GM13977 (cell line): ENCODE results near the gene KCP.

ENCODE experiments used
- DNase-seq: peaks from one replicate; pipeline ENCODE4 v3.0.0; 2012; ENCODE audit warnings: low spot score
- CTCF ChIP-seq: IDR thresholded peaks from 2 replicates; pipeline ENCODE4 v1.5.1; 2012; ENCODE audit warnings: mild to moderate bottlenecking, control low read depth; ENCODE audit not compliant: insufficient read depth; ENCODE audit errors: extremely low read depth, missing control alignments
- in situ Hi-C: fragments of 300-500 bp; cut with MboI; formaldehyde crosslinking; loops from one replicate; pipeline ENCODE4 v1.12.0; 2022; ENCODE audit warnings: low sequenced_read_pairs, low pct_unique_long_range_greater_than_20kb, mixed read lengths, inconsistent platforms; ENCODE audit not compliant: unreplicated experiment

Gene KCP

GRCh38 chr7:128835231-128835751 is 75.2 kb downstream of the KCP start:
- in situ Hi-C loops = no loop called here
- no peak for TF ChIP-seq CTCF
- DNase-seq = no peak

GRCh38 chr7:128833946-128834325 is 76.6 kb downstream of the KCP start:
- no peak for TF ChIP-seq CTCF
- DNase-seq = no peak
- in situ Hi-C loops = no loop called here

- no peak for TF ChIP-seq CTCF
- in situ Hi-C loops = no loop called here
- DNase-seq = no peak
Measured at GRCh38 chr7:128833148-128833945, 77.2 kb downstream of the KCP start.

- in situ Hi-C loops = no loop called here
- TF ChIP-seq CTCF = no peak
- DNase-seq = no peak
Measured at GRCh38 chr7:128832880-128833147, 77.7 kb downstream of the KCP start.

- in situ Hi-C loops = no loop called here
Measured at GRCh38 chr7:128831994-128832879, 78.3 kb downstream of the KCP start.

More at GRCh38 chr7:128831994-128832879, 78.3 kb downstream of the KCP start:
- no peak for TF ChIP-seq CTCF
- DNase-seq = no peak
